HCT116 (cell line): Measurements from ENCODE around the gene CMIP.

ENCODE experiments used
- EZH2phosphoT487 ChIP-seq: fragments of 200-600 bp; IDR thresholded peaks from 2 replicates; pipeline ENCODE4 v1.6.1; 2018; ENCODE audit warnings: antibody characterized with exemption, borderline replicate concordance
- POLR2A ChIP-seq: IDR thresholded peaks from 2 replicates; pipeline ENCODE4 v1.7.0; 2011; ENCODE audit warnings: borderline replicate concordance; ENCODE audit not compliant: insufficient read depth, insufficient read length; ENCODE audit errors: extremely low read depth
- RAD21 ChIP-seq: IDR thresholded peaks from 2 replicates; pipeline ENCODE4 v1.6.1; 2012; ENCODE audit warnings: low read depth, mild to moderate bottlenecking
- YY1 ChIP-seq: IDR thresholded peaks from 2 replicates; pipeline ENCODE4 v1.6.1; 2011; ENCODE audit warnings: low read length, low read depth, moderate library complexity, mild to moderate bottlenecking; ENCODE audit not compliant: insufficient replicate concordance; ENCODE audit errors: extremely low read depth

DNA sequence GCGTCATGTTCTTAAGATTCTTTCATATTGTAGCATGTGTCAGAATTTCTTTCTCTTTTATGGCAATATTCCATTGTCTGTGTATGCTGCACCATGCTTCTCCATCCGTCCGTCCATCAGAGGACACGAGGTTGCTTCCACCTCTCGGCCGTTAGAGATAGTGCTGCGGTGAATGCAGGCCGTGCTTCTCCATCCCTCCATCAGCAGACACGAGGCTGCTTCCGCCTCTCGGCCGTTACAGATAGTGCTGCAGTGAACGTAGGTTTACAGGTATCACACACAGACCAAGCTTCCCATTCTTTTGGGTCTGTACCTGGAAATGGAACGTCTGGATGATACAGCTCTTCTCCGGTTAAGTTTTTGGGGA, 113.5 kb downstream of the CMIP start:
- TF ChIP-seq YY1 (no peak), EZH2phosphoT487 (no peak), POLR2A (no peak), RAD21 (no peak)
